ENCODE results near the gene CYBA.

The CYBA gene

GRCh38 chr16:88593910-88594309 is 56.9 kb downstream of the CYBA start:
- no peak for DNase-seq (ENCODE audit: low read depth)

DNA sequence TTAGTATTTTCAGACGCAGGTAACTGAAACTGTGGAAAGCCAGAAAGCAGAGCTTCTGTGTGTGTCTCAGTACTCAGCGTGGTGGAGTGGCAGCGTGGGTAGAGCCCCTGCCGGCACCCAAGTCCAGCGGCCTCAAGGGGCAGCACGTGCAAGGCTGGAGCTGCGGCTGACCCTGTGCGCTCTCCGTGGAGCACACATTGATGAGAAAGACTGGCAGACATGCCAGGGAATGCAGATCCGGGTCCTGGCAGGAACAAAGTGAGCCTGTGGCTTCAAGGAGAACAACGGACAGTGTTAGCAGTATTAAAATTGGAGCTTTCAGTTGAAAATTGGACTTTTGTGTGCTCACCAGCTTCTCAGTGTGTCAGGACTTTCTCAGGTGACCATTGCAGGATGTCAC is 57.4 kb downstream of the CYBA start:
- no peak for DNase-seq (ENCODE audit: low read depth)
